Parathyroid adenoma (tissue), 2 donors: ENCODE results near the gene COMMD1.

ENCODE experiments used
- H2AFZ ChIP-seq: fragments of 300-600 bp; sonication (generic); one replicate; pipeline ENCODE4 v1.7.0; 2017; ENCODE audit warnings: antibody characterized with exemption, mild to moderate bottlenecking
- H3K27ac ChIP-seq: fragments of 300-600 bp; sonication (generic); one replicate; pipeline ENCODE4 v1.7.0; 2017
- H3K27me3 ChIP-seq: fragments of 300-600 bp; sonication (generic); one replicate; pipeline ENCODE4 v1.7.0; 2017; ENCODE audit warnings: low read length; ENCODE audit not compliant: control insufficient read depth, insufficient read depth
- H3K36me3 ChIP-seq: fragments of 300-600 bp; sonication (generic); one replicate; pipeline ENCODE4 v1.7.0; 2017; ENCODE audit warnings: low read length; ENCODE audit not compliant: control insufficient read depth, insufficient read depth
- H3K4me1 ChIP-seq: fragments of 300-600 bp; sonication (generic); one replicate; pipeline ENCODE4 v1.7.0; 2017; ENCODE audit warnings: control low read depth
- H3K4me2 ChIP-seq: fragments of 300-600 bp; sonication (generic); one replicate; pipeline ENCODE4 v1.7.0; 2017; ENCODE audit warnings: low read length
- H3K4me3 ChIP-seq: fragments of 300-600 bp; sonication (generic); one replicate; pipeline ENCODE4 v1.7.0; 2017; ENCODE audit warnings: low read depth, low read length
- H3K79me2 ChIP-seq: fragments of 300-600 bp; sonication (generic); one replicate; pipeline ENCODE4 v1.7.0; 2017; ENCODE audit warnings: control low read depth
- H3K9ac ChIP-seq: fragments of 300-600 bp; sonication (generic); one replicate; pipeline ENCODE4 v1.7.0; 2017; ENCODE audit warnings: mild to moderate bottlenecking
- H3K9me3 ChIP-seq: fragments of 300-600 bp; sonication (generic); one replicate; pipeline ENCODE4 v1.7.0; 2017; ENCODE audit warnings: low read length; ENCODE audit not compliant: control insufficient read depth
- CTCF ChIP-seq: fragments of 300-600 bp; sonication (generic); IDR thresholded peaks from one replicate; pipeline ENCODE4 v1.7.0; 2017; ENCODE audit warnings: antibody characterized with exemption, mild to moderate bottlenecking
- donor health status: primary hyperparathyroidism.

COMMD1 gene

GRCh38 chr2:62054029-62054791 lies 148.7 kb downstream of the COMMD1 start:
- no peak for TF ChIP-seq CTCF
- Histone ChIP-seq H2AFZ (no peak overlapping the region), H3K4me1 (peaks cover 4% of the 10 kb centered on the region), H3K4me3 (no peak overlapping the region), H3K36me3 (no peaks in the 10 kb centered on the region), H3K4me2 (no peak overlapping the region), H3K9ac (no peak overlapping the region), H3K9me3 (no peaks in the 10 kb centered on the region), H3K27me3 (no peaks in the 10 kb centered on the region), H3K27ac (no peak overlapping the region), H3K79me2 (no peaks in the 10 kb centered on the region)

- Histone ChIP-seq H3K27ac (no peak overlapping the region), H3K9ac (no peak overlapping the region), H3K36me3 (no peaks in the 10 kb centered on the region), H3K4me1 (no peaks in the 10 kb centered on the region), H3K27me3 (no peaks in the 10 kb centered on the region), H2AFZ (no peak overlapping the region), H3K4me2 (no peak overlapping the region), H3K79me2 (no peaks in the 10 kb centered on the region), H3K4me3 (no peak overlapping the region), H3K9me3 (no peaks in the 10 kb centered on the region)
- no peak for TF ChIP-seq CTCF
Observed at GRCh38 chr2:62054916-62055450, 149.5 kb downstream of the COMMD1 start.

GRCh38 chr2:62055724-62056336 lies 150.4 kb downstream of the COMMD1 start:
- Histone ChIP-seq H3K79me2 (no peaks in the 10 kb centered on the region), H2AFZ (no peak overlapping the region), H3K4me2 (no peak overlapping the region), H3K27me3 (no peaks in the 10 kb centered on the region), H3K9me3 (no peaks in the 10 kb centered on the region), H3K4me3 (no peak overlapping the region), H3K36me3 (no peaks in the 10 kb centered on the region), H3K9ac (no peak overlapping the region), H3K4me1 (no peaks in the 10 kb centered on the region), H3K27ac (no peak overlapping the region)
- no peak for TF ChIP-seq CTCF

GRCh38 chr2:62056341-62056740 lies 150.9 kb downstream of the COMMD1 start:
- no peak overlapping the region for H3K4me2 ChIP-seq
- H3K9me3 ChIP-seq, result no peaks in the 10 kb centered on the region
- no peak overlapping the region for H3K4me3 ChIP-seq

More at GRCh38 chr2:62056341-62056740, 150.9 kb downstream of the COMMD1 start:
- Histone ChIP-seq H3K27me3 (no peaks in the 10 kb centered on the region), H3K9ac (no peak overlapping the region), H3K4me1 (no peaks in the 10 kb centered on the region), H3K27ac (no peak overlapping the region), H2AFZ (no peak overlapping the region), H3K36me3 (no peaks in the 10 kb centered on the region), H3K79me2 (no peaks in the 10 kb centered on the region)
- no peak for TF ChIP-seq CTCF
